NCI-H2196 (cell line): ENCODE results near the gene CHSY3.

ENCODE experiments used
- DNase-seq: peaks from one replicate; lab custom pipeline; 2025; ENCODE audit not compliant: unreplicated experiment; lab: John Stamatoyannopoulos, UW

CHSY3 gene

DNA sequence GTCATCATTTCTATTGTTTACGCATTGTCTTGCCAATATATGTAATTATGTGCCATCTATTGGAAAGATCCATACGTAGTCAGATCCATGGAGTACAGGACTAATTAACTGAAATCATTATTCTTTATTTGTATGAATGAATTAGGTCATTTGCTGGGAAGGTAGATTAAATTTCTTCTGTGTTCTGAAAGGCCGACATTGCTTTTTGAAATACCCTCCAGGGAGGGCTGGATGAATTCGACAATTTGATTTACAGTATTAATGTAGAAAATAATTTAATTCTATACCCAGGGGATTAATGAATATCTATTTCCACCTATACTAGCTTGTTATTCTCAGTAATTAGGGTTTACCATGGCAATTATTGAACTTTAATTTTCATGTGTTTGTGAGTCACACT lies 117.6 kb downstream of the CHSY3 start:
- no peak for DNase-seq

DNA sequence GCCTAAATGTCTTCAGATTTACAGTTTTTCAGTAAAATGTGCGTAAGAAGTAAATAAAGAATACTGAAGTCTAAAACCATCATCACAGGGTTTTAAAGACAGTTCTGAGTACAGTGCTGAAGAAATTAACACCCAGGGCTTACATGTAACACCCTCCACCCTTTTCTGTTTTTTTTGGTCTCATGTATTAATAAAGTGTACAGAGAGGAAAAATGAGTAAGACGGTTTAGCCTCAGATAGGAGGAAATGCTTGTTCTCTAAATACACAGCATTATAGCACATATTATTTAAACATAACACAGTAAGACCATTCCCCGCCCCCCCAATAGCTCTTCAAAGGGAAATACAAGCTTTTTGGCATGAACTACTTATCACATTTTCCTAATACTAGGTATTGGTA lies 119.3 kb downstream of the CHSY3 start:
- DNase-seq: no peak

DNA sequence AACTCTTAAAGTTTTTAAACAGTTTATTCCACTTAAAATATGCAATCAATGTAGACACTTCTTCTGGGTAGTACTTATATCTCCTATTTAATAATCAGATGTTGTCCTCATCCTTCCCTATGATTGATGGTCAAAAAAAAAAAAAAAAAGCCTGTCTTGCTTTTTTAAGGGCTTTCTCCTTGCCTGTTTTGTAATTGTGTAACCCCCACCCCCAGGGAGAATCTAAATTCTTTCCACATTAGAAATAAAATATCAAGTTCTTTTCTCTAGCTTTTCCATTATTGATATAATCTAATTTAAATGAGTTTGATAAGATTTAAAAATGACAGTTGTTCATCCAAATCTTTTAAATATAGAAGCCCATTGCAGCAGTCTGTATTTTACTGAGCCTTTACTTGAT lies 119.7 kb downstream of the CHSY3 start:
- DNase-seq: no peak

DNA sequence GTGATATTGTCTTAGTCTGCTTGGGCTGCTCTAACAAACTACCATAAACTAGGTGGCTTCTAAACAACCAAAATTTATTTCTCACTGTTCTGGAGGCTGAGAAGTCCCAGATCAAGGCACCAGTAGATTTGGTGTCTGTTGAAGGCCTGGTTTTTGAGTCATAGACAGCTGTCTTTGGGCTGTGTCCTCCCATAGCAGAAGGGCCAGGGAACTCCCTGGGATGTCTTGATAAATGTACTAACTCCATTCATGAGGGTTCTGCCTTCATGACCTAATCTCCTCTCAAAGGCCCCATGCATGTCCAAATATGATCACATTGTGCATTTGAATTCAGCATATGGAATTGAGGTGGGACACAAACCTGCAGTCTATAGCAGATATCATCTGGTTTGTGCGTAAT lies 121.2 kb downstream of the CHSY3 start:
- DNase-seq: no peak

DNA sequence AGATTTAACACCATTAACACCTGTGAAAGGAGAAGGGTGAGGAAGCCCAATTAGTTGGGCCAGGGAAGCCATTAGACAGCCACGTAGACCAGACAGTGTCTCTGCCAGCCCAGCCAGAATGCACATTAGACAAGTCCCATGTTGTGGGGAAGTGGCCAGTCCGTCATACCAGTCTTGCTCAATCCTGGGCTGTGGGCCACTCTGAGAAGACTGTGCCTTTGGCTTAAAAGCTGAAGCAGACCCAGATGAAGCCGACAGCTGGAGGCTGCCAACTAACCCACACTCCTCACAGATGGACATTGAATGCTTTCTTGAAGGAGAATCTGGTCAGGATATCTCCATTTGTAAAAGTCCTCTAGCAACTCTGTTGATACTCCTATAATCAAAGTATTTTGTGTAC lies 128.5 kb downstream of the CHSY3 start:
- no peak for DNase-seq

DNA sequence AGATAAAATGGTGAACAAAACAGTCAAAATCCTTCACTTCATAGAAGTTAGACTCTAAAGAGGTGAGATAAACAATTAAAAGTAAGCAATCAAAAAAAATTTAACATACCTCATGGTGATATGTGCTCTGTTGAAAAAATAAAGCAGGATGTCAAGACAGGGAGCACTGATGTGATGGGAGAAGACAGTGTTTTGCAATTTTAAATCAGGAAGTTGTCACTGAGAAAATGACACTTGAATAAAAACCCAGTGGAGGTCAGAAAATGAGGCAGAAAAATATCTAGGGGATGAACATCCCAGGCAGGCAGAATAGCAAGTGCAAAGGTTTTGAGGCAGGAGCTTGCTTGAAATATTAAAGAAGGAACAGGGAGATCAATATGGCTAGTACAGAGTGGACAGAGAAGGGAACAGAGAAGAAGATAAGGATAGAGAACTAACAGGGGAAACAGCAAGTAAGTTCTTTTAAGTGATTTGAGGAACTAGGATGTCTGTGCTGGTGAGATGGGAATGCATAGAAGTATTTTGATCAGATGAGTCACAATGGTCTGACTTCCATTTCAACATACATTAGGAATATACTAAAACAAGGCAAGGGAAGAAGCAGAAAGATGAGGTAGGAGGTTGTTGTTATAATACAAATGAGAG lies 130.4 kb downstream of the CHSY3 start:
- no peak for DNase-seq

DNA sequence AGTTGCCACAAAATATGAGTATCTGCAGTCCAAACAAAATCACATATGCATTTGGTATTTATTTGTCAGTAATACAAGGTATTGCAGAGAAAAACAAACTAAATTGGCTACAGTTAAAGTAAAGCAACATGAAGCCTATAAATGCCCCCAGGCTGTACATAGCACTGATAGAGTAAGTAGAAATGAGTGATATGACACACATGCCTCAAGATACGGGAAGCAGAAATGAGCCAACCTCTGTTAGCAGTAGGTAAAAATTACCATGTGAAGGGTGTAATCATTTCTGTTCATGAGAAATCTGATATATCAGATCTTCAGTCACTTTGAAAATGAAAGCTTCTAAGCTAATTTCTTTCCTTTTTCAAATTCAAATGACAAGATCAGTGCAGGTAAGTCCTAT lies 131.1 kb downstream of the CHSY3 start:
- DNase-seq: no peak

DNA sequence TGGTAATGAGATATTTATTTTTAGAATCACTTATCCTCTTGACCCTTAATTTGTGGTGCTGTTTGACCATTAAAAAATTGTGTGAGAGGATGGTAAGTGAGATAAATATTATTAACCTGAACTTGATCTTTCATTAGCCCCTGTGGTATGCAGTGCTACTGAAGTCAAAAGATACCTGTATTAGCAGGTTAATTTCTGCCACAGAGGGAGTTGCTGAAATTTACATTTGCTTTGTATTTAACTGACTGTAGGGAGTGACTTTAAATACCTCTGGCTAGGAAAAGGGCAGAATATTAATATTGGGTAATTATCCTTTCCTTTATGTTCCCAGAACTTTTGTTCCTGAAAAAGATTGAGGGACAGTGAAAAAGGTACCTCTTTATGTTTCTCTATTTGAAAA lies 133.6 kb downstream of the CHSY3 start:
- no peak for DNase-seq

DNA sequence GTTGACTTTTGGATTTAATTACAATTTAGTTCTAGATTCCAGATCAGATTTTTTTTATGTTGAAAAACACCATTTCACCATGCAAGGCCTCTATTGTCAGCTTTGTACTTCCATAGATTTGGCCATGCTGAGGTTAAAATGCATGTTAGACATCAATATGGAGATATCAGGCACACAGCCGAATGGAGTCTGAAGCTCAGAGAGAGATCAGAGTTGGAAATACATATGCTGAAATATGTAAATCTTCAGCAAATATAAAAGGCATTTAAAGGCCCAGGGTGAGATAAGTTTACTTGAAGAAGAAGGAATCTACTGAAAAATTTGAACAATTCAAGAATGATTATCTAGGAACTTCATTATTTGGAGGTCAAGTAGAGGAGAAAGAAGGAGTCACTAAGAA lies 139.6 kb downstream of the CHSY3 start:
- no peak for DNase-seq

DNA sequence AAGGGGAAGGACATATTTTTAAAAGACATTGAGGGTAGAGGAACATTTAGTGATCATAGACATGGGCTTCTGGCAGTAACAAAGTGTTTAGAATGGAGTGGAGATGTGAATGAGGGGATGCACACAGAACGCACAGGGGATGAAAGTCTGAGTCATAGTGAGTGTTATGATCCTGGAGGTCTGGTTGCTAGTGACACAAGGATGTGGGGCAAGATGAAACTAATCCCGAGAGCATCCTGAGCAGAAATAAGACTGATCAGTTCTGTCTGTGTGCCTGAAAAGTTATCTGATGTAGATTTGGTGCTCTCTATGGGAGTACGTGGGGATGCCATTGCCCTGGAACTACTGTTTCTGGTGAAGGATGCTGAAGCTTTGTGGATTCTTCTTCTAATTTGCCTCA lies 141.1 kb downstream of the CHSY3 start:
- DNase-seq: no peak

DNA sequence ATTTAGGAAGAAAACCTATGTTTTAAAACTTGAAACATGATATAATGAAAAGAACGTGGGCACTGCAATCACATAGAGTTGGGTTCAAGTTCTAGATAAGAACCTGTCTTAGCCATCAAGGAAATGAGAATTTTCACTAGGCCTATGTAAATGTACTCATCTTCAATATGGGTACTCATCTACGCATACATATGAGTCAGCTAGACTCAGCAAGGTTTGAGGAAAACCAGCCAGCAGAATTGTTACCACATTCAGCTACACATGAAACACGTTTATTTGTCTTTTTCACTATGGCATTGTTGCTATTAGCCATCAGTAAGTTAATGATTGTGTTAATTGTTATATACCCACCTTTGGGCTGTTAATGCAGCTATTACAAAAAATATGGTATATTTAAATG lies 146.3 kb downstream of the CHSY3 start:
- no peak for DNase-seq

DNA sequence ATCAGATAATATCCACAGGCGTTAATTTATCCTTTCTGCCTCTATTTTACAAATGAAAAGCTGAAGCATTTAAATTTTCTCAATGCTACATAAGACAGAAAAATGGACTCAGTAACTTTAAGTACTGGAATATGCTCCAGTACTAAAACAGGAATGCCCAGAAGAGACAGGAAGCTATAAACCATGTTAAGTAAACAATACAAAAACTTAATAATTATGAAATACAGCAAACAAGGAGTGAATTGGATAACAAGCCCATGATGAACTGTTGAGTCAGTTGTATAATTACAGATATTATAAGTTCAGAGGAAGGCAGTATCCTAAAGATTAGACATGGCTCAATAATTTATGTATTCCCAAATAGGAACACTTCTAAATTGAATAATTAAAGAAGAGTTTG lies 148.5 kb downstream of the CHSY3 start:
- no peak for DNase-seq

DNA sequence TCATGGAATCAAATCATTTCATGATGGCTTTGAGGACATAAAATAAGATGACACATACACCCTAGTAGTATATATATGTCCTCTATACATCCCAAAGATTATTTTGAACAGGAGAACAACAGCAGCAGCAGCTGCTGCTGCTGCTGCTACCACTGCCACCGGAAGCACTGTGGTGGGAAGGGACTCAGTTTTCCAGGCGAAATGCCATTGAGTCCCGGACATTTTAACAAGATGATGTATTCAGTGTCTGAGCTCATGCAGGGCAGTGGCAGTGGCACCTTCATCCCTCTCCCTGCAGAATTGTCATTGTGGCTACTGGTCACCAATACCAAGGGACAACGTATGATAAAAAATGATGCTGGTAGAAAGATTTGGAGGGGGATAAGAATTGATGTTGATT lies 151.3 kb downstream of the CHSY3 start:
- no peak for DNase-seq

DNA sequence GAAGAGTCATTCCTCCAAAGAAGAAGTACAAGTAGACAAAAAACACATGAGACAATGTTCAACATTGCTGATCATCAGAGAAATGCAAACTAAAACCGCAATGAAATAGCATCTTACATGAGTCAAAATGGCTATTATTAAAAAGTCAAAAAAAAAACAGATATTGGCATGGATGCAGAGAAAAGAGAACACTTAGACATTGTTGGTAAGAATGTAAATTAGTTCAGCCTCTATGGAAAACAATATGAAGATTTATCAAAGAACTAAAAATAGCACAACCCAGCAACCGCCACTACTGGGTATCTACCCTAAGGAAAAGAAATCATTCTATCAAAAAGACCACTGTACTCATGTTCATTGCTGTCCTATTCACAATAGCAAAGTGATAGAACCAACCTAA lies 157.5 kb downstream of the CHSY3 start:
- no peak for DNase-seq

DNA sequence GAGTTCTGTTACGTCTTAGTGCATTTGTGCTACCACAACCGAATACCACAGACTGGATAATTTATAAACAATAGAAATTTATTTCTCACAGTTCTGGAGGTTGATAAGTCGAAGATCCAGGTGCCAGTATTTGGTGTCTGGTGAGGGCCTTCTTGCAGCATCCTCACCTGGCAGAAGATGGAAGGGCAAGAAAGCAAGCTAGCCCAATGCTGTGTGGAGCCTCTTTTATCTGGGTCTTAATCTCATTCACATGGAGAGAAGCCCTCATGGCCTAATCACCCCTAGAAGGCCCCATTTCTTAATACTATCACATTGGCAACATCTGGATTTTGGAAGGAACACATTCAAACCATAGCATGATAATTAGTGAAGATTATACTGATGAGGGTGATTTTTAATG lies 159.3 kb downstream of the CHSY3 start:
- no peak for DNase-seq

DNA sequence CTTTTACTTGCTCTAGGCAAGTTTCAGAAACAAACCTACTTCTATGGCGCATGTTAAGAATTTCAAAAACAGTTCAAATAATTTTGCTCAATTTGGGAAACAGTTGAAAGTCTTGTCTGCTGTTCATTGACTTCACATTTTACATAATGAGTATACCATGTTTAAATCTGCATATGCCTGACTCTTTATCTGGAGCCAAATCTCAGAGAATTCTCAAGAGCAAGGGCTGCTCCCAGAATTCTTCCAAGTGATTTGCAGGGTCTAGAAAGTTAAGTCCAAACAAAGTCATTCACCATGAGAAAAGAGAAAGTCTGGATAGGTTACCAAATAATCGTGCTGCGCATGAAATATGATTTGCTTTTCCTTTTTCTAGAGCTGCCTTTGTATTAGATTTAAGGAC lies 160.2 kb downstream of the CHSY3 start:
- no peak for DNase-seq

DNA sequence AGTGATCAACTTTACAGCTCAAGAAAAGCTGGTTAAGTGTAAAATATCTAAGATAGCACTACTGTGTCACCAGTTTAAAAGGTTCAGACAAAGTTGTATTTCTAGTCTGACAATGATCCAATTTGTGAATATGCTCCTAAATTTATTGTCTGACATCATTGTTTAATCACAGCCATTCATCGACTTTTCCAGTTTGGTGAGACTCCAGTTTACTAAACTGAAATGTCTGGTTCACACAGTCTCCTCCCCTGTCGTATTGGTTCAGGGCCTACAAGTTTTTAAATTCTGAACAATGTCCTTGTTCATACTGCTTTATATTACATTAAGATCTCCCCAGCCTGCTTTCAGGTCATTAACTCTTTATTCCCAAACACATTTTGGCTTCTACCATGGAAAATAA lies 161.4 kb downstream of the CHSY3 start:
- DNase-seq: no peak

DNA sequence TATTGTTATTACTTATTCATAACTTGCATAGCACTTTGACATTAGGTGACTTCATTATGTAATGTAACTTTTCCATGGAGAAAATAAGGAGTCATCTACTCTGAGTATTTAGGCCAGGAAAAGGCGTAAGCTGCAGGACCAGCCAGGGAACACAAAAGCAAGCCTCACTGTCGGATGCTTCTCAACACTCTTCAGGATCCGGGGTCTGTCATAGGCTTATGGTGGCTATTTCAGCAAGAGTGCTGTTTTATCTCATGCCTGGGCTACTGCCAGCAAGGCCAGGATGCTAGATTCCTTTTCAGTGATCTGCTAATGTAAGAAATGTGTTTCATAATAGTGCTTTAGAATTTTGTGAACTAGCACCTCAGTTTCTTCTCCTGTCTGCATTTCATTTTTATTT lies 162.4 kb downstream of the CHSY3 start:
- DNase-seq: no peak

DNA sequence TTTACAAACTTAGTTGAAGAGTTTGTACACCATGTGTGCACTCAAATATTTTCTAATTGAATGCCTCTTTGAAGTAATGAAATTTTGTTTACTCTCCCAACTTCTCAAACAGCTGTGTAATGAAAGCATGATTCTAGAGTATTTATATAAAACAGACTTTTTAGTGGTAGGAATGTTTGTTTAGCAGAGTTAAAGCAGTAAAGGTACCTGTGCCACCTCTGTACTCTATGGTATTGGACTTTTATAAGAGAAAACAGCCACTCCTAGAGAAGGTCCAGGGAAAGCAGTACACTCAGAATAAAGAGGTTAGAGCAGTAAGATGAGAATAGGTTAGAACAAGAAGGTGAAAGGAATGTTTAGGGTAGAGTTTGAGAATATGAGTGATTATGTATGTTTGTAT lies 163.1 kb downstream of the CHSY3 start:
- no peak for DNase-seq

DNA sequence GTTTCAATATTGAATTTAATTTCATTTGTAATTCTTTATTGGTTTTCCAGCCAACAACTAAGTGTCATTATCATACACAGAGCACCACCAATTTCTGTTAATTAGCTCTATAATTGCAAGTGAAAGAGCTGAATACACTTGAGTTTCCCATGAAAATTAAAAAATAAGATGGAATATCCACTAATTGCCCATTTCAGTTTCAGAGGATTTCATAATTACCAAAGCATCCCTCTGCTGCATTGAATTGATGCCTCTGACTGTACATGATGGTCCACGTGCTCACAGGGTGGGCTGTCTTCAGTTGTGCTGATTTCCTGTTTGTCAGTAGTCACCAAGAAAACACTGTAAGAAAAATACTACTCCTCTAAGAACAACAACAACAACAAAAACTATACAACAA lies 163.8 kb downstream of the CHSY3 start:
- DNase-seq: no peak

DNA sequence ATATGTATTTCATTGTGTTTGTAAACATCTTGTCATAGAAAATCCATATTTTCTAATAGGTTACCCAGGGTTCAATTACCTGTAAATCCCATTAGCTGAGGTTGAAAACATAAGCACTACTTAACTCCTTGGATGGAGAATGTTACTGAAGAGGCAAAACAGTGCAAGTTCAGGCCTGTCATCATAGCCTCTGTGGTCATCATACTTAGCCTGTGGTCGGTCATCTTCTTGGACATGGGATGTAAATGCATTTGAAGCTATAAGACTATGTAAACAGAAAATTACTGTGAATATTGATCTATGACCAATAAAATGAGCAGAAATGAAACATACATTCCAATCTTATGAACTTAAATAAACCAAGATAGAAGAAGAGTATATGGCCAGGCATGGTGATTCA lies 164.7 kb downstream of the CHSY3 start:
- no peak for DNase-seq

DNA sequence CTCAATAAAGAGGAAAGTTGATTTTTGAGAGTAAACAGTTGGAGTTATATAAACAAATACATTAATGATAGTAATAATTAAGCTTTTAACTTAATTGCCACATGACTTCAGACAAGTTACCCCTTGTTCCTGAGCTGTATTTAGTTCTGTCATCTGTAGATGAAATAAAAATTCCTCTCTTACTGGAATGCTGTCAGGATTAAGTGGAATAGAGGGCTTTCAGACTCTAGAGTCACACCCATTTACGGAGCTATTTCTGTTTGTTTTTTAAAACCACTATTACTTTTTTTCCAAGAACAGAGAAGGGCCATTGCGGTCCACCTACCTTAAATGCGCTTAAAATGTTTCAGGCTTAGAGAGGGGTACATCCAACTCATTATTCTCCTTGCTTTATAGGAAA lies 170.6 kb downstream of the CHSY3 start:
- no peak for DNase-seq

DNA sequence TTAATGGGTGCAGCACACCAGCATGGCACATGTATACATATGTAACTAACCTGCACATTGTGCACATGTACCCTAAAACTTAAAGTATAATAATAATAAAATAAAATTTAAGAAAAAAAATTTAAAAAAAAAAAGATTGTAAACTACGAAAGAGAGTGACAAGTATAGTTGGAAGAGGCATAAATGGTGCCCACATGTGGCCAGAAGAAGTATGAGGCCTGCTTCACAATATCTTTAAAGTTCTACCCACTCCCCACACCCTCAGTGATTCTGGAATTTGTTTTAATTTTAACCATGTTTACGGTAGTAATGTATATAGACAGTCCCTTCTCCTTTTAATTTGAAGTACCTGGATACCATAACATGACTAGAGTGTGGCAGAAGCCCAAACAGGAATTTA lies 172.7 kb downstream of the CHSY3 start:
- no peak for DNase-seq

DNA sequence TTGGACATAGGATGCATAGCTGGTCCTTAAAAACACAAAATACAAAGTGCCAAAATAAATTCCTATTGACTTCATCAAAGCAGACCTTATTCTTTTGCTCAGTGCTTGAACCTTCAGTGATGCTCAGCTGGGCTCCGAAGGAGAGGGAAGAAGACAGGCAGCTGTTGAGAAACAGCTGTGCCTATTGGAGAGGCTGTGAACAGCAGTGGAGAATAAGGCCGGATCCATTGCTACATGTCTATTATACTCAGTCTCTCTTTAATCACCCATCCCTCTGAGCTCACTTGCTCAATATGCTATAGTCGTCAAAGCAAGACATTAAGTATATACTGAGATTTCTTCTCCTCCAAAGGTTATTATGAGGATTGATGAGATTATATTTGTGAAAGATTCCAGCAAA lies 174.4 kb downstream of the CHSY3 start:
- no peak for DNase-seq
